Chondrocyte (in vitro differentiated cells): ENCODE data around the gene TEX54. TPM values are rescaled to one million over a fixed set of nuclear protein-coding genes. Genes with fewer than 3 reads are reported as not detected.

Source experiments
- DNase-seq: peaks from one replicate; pipeline ENCODE4 v3.0.0; 2021; ENCODE audit warnings: mixed read lengths, low spot score
- H3K27ac Mint-ChIP-seq: one replicate; pipeline ENCODE4 v1.8.0; 2021; ENCODE audit warnings: mild to moderate bottlenecking, moderate library complexity, mixed read lengths; ENCODE audit not compliant: unreplicated experiment
- H3K27me3 Mint-ChIP-seq: 2 replicates; pipeline ENCODE4 v1.8.0; 2021; ENCODE audit warnings: low read depth, mixed read lengths
- H3K36me3 Mint-ChIP-seq: 2 replicates; pipeline ENCODE4 v1.8.0; 2021; ENCODE audit warnings: low read depth, mixed read lengths
- H3K4me1 Mint-ChIP-seq: 2 replicates; pipeline ENCODE4 v1.8.0; 2021; ENCODE audit warnings: low read depth, mild to moderate bottlenecking, mixed read lengths
- H3K4me3 Mint-ChIP-seq: one replicate; pipeline ENCODE4 v1.8.0; 2021; ENCODE audit warnings: mild to moderate bottlenecking, moderate library complexity, mixed read lengths; ENCODE audit not compliant: unreplicated experiment
- H3K9me3 Mint-ChIP-seq: 2 replicates; pipeline ENCODE4 v1.8.0; 2021; ENCODE audit warnings: low read depth, mixed read lengths
- CTCF ChIP-seq: fragments of 200-600 bp; sonication (generic); IDR thresholded peaks from 2 replicates; pipeline ENCODE4 v1.5.0; 2021; ENCODE audit warnings: antibody characterized with exemption, mild to moderate bottlenecking, moderate library complexity
- total RNA-seq: library from RNA; stranded (reverse); gene quantifications from 3 replicates; pipeline ENCODE4 v1.2.1, GENCODE V29; 2021

TEX54 gene
- total RNA-seq, 1 donor from 2014 or later, result 0.65 TPM

GRCh38 chr11:62805076-62805892 lies 27.4 kb downstream of the TEX54 start, which contains the start of gene NXF1:
TSS of gene NXF1 (minus strand) at chr11:62805440. CDS start at chr11:62805356, 84 bp downstream.
- DNase-seq, result peak; percentile 98
- peak within 1 kb of the TSS; percentile 91 for H3K4me3 Mint-ChIP-seq
- peaks cover 33% of the 10 kb centered on the region for H3K4me1 Mint-ChIP-seq
- H3K9me3 Mint-ChIP-seq, result no peaks in the 10 kb centered on the region
- peak; percentile 48 for TF ChIP-seq CTCF
- peaks cover 13% of the 10 kb centered on the region for H3K36me3 Mint-ChIP-seq
- no peaks in the 10 kb centered on the region for H3K27me3 Mint-ChIP-seq
- H3K27ac Mint-ChIP-seq, result peak within 1 kb of the TSS; percentile 96

GRCh38 chr11:62804310-62805075 lies 28.1 kb downstream of the TEX54 start:
- no peaks in the 10 kb centered on the region for H3K27me3 Mint-ChIP-seq
- peak overlapping the region; percentile 96 for H3K27ac Mint-ChIP-seq
- H3K9me3 Mint-ChIP-seq, result no peaks in the 10 kb centered on the region
- peaks cover 17% of the 10 kb centered on the region for H3K36me3 Mint-ChIP-seq
- DNase-seq, result no peak
- no peak for TF ChIP-seq CTCF
- peak overlapping the region; percentile 91 for H3K4me3 Mint-ChIP-seq
- H3K4me1 Mint-ChIP-seq, result peaks cover 33% of the 10 kb centered on the region

GRCh38 chr11:62801071-62801470 lies 31.6 kb downstream of the TEX54 start:
- H3K36me3 Mint-ChIP-seq, result peaks cover 30% of the 10 kb centered on the region
- TF ChIP-seq CTCF, result no peak
- no peak overlapping the region for H3K4me3 Mint-ChIP-seq
- H3K27ac Mint-ChIP-seq, result no peak overlapping the region
- no peaks in the 10 kb centered on the region for H3K27me3 Mint-ChIP-seq
- H3K9me3 Mint-ChIP-seq, result no peaks in the 10 kb centered on the region
- DNase-seq, result no peak
- H3K4me1 Mint-ChIP-seq, result peaks cover 15% of the 10 kb centered on the region

- no peak for TF ChIP-seq CTCF
- H3K27me3 Mint-ChIP-seq, result no peaks in the 10 kb centered on the region
- H3K4me3 Mint-ChIP-seq, result no peak overlapping the region
- peaks cover 42% of the 10 kb centered on the region for H3K36me3 Mint-ChIP-seq
- no peak for DNase-seq
- no peaks in the 10 kb centered on the region for H3K9me3 Mint-ChIP-seq
- peaks cover 12% of the 10 kb centered on the region for H3K4me1 Mint-ChIP-seq
- H3K27ac Mint-ChIP-seq, result no peak overlapping the region
Measured at GRCh38 chr11:62799486-62799885, 33.2 kb downstream of the TEX54 start.

- Mint-ChIP-seq H3K27ac (no peak overlapping the region), H3K4me3 (no peak overlapping the region), H3K4me1 (peaks cover 10% of the 10 kb centered on the region), H3K27me3 (no peaks in the 10 kb centered on the region), H3K9me3 (no peaks in the 10 kb centered on the region), H3K36me3 (peaks cover 43% of the 10 kb centered on the region)
- DNase-seq, result no peak
- no peak for TF ChIP-seq CTCF
Measured at GRCh38 chr11:62796281-62796680, 36.4 kb downstream of the TEX54 start.
